GM18502 (cell line): Measurements from ENCODE around the gene NAV2.
"Not testable (repeated sequence)": the region's sequence is repeated elsewhere in the genome, so short reads cannot be mapped to it uniquely, and the experiment has no call there.

Experiments used
- ATAC-seq: cut with Tn5 transposase; IDR thresholded peaks from one replicate; pipeline ENCODE4 v1.9.1; 2021; ENCODE audit warnings: mild to moderate bottlenecking; ENCODE audit not compliant: unreplicated experiment, poor library complexity

NAV2 gene

GRCh38 chr11:20083877-20084276, 371.2 kb downstream of the NAV2 start:
- not testable (repeated sequence) for ATAC-seq

GRCh38 chr11:20084921-20085814, 372.5 kb downstream of the NAV2 start:
- no peak for ATAC-seq

- ATAC-seq = no peak
Observed at GRCh38 chr11:20085918-20086317, 373.3 kb downstream of the NAV2 start.

GRCh38 chr11:20087118-20087521, 374.5 kb downstream of the NAV2 start:
- no peak for ATAC-seq

- ATAC-seq = no peak
Observed at GRCh38 chr11:20088397-20089225, 376.0 kb downstream of the NAV2 start.

- ATAC-seq = no peak
Observed at GRCh38 chr11:20089367-20089766, 376.7 kb downstream of the NAV2 start.

- ATAC-seq = no peak
Observed at GRCh38 chr11:20089796-20090653, 377.4 kb downstream of the NAV2 start.

GRCh38 chr11:20090654-20091374, 378.2 kb downstream of the NAV2 start:
- ATAC-seq = no peak

- no peak for ATAC-seq
Observed at GRCh38 chr11:20093775-20094174, 381.1 kb downstream of the NAV2 start.

- no peak for ATAC-seq
Observed at GRCh38 chr11:20095189-20095588, 382.6 kb downstream of the NAV2 start.

GRCh38 chr11:20097319-20098221, 384.9 kb downstream of the NAV2 start:
- no peak for ATAC-seq

GRCh38 chr11:20099527-20099926, 386.9 kb downstream of the NAV2 start:
- ATAC-seq = no peak

GRCh38 chr11:20102397-20102796, 389.8 kb downstream of the NAV2 start:
- ATAC-seq = no peak

GRCh38 chr11:20103281-20103680, 390.6 kb downstream of the NAV2 start:
- no peak for ATAC-seq

- no peak for ATAC-seq
Observed at GRCh38 chr11:20105427-20105826, 392.8 kb downstream of the NAV2 start.

- no peak for ATAC-seq
Observed at GRCh38 chr11:20109731-20110445, 397.3 kb downstream of the NAV2 start.

GRCh38 chr11:20110908-20111669, 398.5 kb downstream of the NAV2 start:
- peak; percentile 89 for ATAC-seq
